Caco-2 (cell line): Measurements from ENCODE around the gene TSHZ3. TPM values are rescaled to one million over a fixed set of nuclear protein-coding genes. Genes with fewer than 3 reads are reported as not detected.
A peak's percentile ranks its signal among the peaks of the same experiment; 100 is the strongest.

Source experiments
- BruUV-seq: library from RNA; stranded (reverse); fragments of 400-500 nt; replicated peaks from 2 replicates; lab custom pipeline; 2021; lab: Mats Ljungman, UMichigan
- CTCF ChIA-PET: fragments of 300-600 bp; sonication (Branson Sonifier 250); formaldehyde crosslinking; loops from one replicate; lab custom pipeline; 2022; ENCODE audit warnings: antibody characterized with exemption; lab: Charles Lee
- POLR2A ChIA-PET: fragments of 300-600 bp; sonication (Branson Sonifier 250); formaldehyde crosslinking; loops from one replicate; lab custom pipeline; 2022; ENCODE audit warnings: antibody characterized with exemption; lab: Charles Lee
- DNase-seq, 2 experiments: peaks; one replicate each; pipeline versions ENCODE4 v3.0.0 to v3.0.0-alpha.2; 2020 to 2022
- H3K27me3 ChIP-seq: replicated peaks from 2 replicates; pipeline ENCODE4 v1.6.0; 2011; ENCODE audit warnings: low read length; ENCODE audit not compliant: control insufficient read depth, insufficient read depth
- H3K36me3 ChIP-seq: 2 replicates; pipeline ENCODE4 v1.5.1; 2011; ENCODE audit warnings: low read length; ENCODE audit not compliant: control insufficient read depth, insufficient read depth
- H3K4me1 ChIP-seq: fragments of 250-450 bp; sonication (Bioruptor Pico); 2 replicates; pipeline ENCODE4 v1.5.1; 2020; ENCODE audit warnings: mild to moderate bottlenecking
- H3K4me3 ChIP-seq: 2 replicates; pipeline ENCODE4 v1.5.1; 2011; ENCODE audit warnings: low read depth, mild to moderate bottlenecking, control low read depth, low read length
- H3K9me3 ChIP-seq: fragments of 250-450 bp; sonication (Bioruptor Pico); 2 replicates; pipeline ENCODE4 v1.5.1; 2020; ENCODE audit warnings: mild to moderate bottlenecking, moderate library complexity
- H3K27ac Mint-ChIP-seq: one replicate; pipeline ENCODE4 v1.8.0; 2022; ENCODE audit warnings: mixed read lengths; ENCODE audit not compliant: unreplicated experiment
- H3K27me3 Mint-ChIP-seq: one replicate; pipeline ENCODE4 v1.8.0; 2022; ENCODE audit warnings: mixed read lengths; ENCODE audit not compliant: insufficient read depth, unreplicated experiment
- H3K36me3 Mint-ChIP-seq: one replicate; pipeline ENCODE4 v1.8.0; 2022; ENCODE audit warnings: mild to moderate bottlenecking, mixed read lengths; ENCODE audit not compliant: insufficient read depth, unreplicated experiment
- H3K4me1 Mint-ChIP-seq: one replicate; pipeline ENCODE4 v1.8.0; 2022; ENCODE audit warnings: low read depth, mixed read lengths; ENCODE audit not compliant: unreplicated experiment
- H3K4me3 Mint-ChIP-seq: one replicate; pipeline ENCODE4 v1.8.0; 2022; ENCODE audit warnings: mild to moderate bottlenecking, moderate library complexity, mixed read lengths; ENCODE audit not compliant: unreplicated experiment
- H3K9me3 Mint-ChIP-seq: one replicate; pipeline ENCODE4 v1.8.0; 2022; ENCODE audit warnings: mixed read lengths; ENCODE audit not compliant: unreplicated experiment
- intact Hi-C: fragments of 100-400 bp; cut with micrococcal nuclease; formaldehyde crosslinking; loops from one replicate; pipeline ENCODE4 v1.10.0; 2022; ENCODE audit not compliant: unreplicated experiment
- total RNA-seq: library from RNA; stranded (reverse); gene quantifications from 2 replicates; pipeline ENCODE4 v1.2.3, GENCODE V29; 2022
- TF ChIP-seq, protein P1 (sequence below), 2 experiments: fragments of 200-600 bp in 1 of 2; IDR thresholded peaks; 1 replicate in 1 of 2; 2 replicates in 1 of 2; pipeline versions ENCODE4 v1.5.1 to v1.8.0; 2011 to 2022; ENCODE audit warnings: antibody characterized with exemption in 1 of 2, control low read depth in 1 of 2, inconsistent platforms in 1 of 2, low read depth in 1 of 2, low read length in 1 of 2, mild to moderate bottlenecking in 1 of 2, moderate library complexity in 1 of 2; ENCODE audit not compliant: insufficient read depth in 1 of 2, severe bottlenecking in 1 of 2, unreplicated experiment in 1 of 2

TSHZ3 gene
- total RNA-seq, 1 experiment from 2014 or later: not detected

DNA sequence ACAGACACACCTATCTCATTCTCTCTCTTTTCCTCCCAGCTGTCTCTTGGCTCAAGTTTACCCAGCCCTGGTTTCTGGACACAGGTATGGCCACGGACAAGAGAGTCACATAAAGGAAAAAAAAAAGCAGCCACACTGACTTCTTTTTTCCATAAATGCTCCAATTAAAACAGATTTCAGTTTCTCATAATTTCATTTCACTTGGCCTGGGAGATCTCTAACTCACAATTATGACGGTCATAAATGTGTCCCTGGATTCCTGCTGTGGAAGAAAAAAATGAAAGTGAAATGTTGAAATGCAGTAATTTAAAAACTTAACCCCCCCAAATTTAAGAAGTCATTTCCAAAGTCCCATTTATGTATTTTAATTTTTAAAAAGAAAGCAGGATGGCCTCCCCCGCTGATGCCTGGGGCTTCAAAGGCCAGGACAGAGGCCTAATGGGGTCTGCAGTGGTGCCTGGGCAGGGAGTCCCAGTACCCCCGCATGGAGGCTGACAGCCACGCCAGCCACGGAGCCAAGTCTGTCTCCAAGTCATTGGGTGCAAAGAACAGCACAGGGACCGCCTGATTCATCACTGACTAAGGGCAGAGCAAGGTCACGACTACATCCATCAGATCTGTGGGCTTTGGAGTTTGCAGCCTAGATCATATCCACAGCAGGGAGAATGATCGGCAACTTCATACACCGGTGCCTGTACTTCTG is 79.7 kb downstream of the TSHZ3 start:
- no peaks in the 10 kb centered on the region for H3K9me3 ChIP-seq
- TF ChIP-seq, protein P1, sequence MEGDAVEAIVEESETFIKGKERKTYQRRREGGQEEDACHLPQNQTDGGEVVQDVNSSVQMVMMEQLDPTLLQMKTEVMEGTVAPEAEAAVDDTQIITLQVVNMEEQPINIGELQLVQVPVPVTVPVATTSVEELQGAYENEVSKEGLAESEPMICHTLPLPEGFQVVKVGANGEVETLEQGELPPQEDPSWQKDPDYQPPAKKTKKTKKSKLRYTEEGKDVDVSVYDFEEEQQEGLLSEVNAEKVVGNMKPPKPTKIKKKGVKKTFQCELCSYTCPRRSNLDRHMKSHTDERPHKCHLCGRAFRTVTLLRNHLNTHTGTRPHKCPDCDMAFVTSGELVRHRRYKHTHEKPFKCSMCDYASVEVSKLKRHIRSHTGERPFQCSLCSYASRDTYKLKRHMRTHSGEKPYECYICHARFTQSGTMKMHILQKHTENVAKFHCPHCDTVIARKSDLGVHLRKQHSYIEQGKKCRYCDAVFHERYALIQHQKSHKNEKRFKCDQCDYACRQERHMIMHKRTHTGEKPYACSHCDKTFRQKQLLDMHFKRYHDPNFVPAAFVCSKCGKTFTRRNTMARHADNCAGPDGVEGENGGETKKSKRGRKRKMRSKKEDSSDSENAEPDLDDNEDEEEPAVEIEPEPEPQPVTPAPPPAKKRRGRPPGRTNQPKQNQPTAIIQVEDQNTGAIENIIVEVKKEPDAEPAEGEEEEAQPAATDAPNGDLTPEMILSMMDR (IDR thresholded peaks at IDR 0.05; ENCODE audit: insufficient read depth in 1 of 2, low read depth in 1 of 2, low read length in 1 of 2, severe bottlenecking in 1 of 2, unreplicated experiment in 1 of 2): no peak
- no peaks in the 10 kb centered on the region for H3K27me3 ChIP-seq
- no peaks in the 10 kb centered on the region for H3K4me1 ChIP-seq
- no peak overlapping the region for H3K4me3 Mint-ChIP-seq
- no peak overlapping the region for H3K27ac Mint-ChIP-seq
- no peaks in the 10 kb centered on the region for H3K4me1 Mint-ChIP-seq
- H3K4me3 ChIP-seq: no peak overlapping the region
- intact Hi-C loops: no loop called here
- H3K36me3 ChIP-seq: no peaks in the 10 kb centered on the region
- no peaks in the 10 kb centered on the region for H3K9me3 Mint-ChIP-seq
- ChIA-PET POLR2A (no interaction called here), CTCF (no interaction called here)
- BruUV-seq: no TSS peak
- DNase-seq: no peak
- peaks cover 6% of the 10 kb centered on the region for H3K27me3 Mint-ChIP-seq
- H3K36me3 Mint-ChIP-seq: no peaks in the 10 kb centered on the region

DNA sequence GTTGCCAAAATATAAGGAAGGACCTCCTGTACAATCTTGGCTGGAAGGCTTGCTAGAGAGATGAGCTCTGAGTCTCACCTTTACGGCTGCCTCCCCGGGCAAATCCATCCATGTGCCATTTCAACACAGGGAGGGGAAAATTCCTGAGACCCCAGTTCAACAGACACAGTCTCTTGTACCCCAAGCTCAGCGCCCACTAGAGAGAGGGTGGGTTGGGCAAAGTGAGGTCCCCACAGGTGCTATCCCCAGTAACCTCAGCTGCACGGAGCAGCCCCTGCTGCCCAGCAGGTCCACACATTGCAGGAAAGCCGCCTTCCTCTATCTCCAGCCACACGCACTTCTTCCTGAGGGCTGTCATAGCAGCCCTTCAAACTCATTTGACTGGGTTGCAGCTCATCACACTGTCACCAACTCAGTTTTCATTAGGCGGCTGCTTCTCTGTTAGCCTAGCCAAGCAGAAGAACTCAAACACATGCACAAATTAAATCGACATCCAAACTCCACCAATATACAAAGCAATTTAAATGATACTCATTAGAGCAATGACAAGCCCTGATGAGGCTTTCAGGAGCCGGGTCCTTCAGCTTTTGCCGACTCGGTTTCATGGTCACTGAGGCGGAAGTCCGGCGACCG is 80.4 kb downstream of the TSHZ3 start:
- Histone ChIP-seq H3K4me3 (no peak overlapping the region), H3K9me3 (no peaks in the 10 kb centered on the region), H3K36me3 (no peaks in the 10 kb centered on the region), H3K4me1 (no peaks in the 10 kb centered on the region), H3K27me3 (no peaks in the 10 kb centered on the region)
- no peaks in the 10 kb centered on the region for H3K9me3 Mint-ChIP-seq
- H3K27me3 Mint-ChIP-seq: peaks cover 5% of the 10 kb centered on the region
- TF ChIP-seq, protein P1 (IDR thresholded peaks at IDR 0.05; ENCODE audit: insufficient read depth in 1 of 2, low read depth in 1 of 2, low read length in 1 of 2, severe bottlenecking in 1 of 2, unreplicated experiment in 1 of 2): no peak
- no peak for DNase-seq
- ChIA-PET CTCF (no interaction called here), POLR2A (no interaction called here)
- H3K36me3 Mint-ChIP-seq: no peaks in the 10 kb centered on the region
- H3K4me3 Mint-ChIP-seq: no peak overlapping the region
- intact Hi-C loops: no loop called here
- no peak overlapping the region for H3K27ac Mint-ChIP-seq
- no TSS peak for BruUV-seq
- no peaks in the 10 kb centered on the region for H3K4me1 Mint-ChIP-seq

DNA sequence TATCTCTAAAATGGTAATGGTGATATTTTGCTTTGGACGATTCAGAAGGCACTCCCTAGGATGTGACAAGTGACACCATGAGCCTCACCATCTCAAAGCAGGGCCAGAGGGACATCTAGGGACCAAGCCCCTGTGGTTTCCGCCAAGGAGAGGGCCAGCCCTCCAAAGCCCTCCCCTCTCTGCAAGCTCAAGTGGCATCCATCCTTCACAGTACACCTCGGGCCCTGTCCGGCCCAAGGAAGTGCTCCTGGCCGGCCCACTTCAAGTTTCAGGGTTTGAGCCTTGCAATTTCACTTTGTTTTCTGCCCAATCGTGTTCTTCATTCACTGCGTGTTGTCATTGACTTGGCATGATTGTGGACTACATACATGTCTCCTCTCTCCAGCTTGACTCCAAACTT is 82.5 kb downstream of the TSHZ3 start:
- no TSS peak for BruUV-seq
- H3K4me1 ChIP-seq: no peaks in the 10 kb centered on the region
- H3K27me3 ChIP-seq: no peaks in the 10 kb centered on the region
- no peak overlapping the region for H3K27ac Mint-ChIP-seq
- no peaks in the 10 kb centered on the region for H3K36me3 ChIP-seq
- H3K9me3 Mint-ChIP-seq: no peaks in the 10 kb centered on the region
- DNase-seq: peak in 1 of 2 experiments; percentile 12
- ChIA-PET POLR2A (no interaction called here), CTCF (no interaction called here)
- no peak overlapping the region for H3K4me3 Mint-ChIP-seq
- TF ChIP-seq, protein P1 (IDR thresholded peaks at IDR 0.05; ENCODE audit: insufficient read depth in 1 of 2, low read depth in 1 of 2, low read length in 1 of 2, severe bottlenecking in 1 of 2, unreplicated experiment in 1 of 2): no peak
- intact Hi-C loops: no loop called here
- H3K4me3 ChIP-seq: no peak overlapping the region
- H3K36me3 Mint-ChIP-seq: no peaks in the 10 kb centered on the region
- no peaks in the 10 kb centered on the region for H3K4me1 Mint-ChIP-seq
- H3K27me3 Mint-ChIP-seq: peaks cover 7% of the 10 kb centered on the region
- no peaks in the 10 kb centered on the region for H3K9me3 ChIP-seq
